Natural killer cell (primary cell): Measurements from ENCODE around the gene NBR1. TPM values are rescaled to one million over a fixed set of nuclear protein-coding genes. Genes with fewer than 3 reads are reported as not detected.
"Not testable (repeated sequence)": the region's sequence is repeated elsewhere in the genome, so short reads cannot be mapped to it uniquely, and the experiment has no call there.

Experiments used
- ATAC-seq, 3 donors: fragments of 150-1000 bp in 2 of 3; fragments of 200-7000 bp in 1 of 3; cut with Tn5 transposase; 1 replicate in 1 of 3; 2 replicates in 2 of 3; pipeline ENCODE4 v1.10.0; 2021; ENCODE audit warnings: mild to moderate bottlenecking in 2 of 3, moderate library complexity in 2 of 3
- DNase-seq, 2 donors: peaks; one replicate each; pipeline versions ENCODE4 v3.0.0 to v3.0.0-alpha.2; 2013 to 2021; ENCODE audit warnings: mixed read lengths in 1 of 2
- H3K27ac ChIP-seq: one replicate; pipeline ENCODE4 v1.5.1; 2013; ENCODE audit warnings: mild to moderate bottlenecking, low read length
- H3K27me3 ChIP-seq: one replicate; pipeline ENCODE4 v1.6.1; 2013; ENCODE audit warnings: low read length; ENCODE audit not compliant: control insufficient read depth, insufficient read depth
- H3K36me3 ChIP-seq: one replicate; pipeline ENCODE4 v1.6.1; 2013; ENCODE audit warnings: low read length; ENCODE audit not compliant: control insufficient read depth, insufficient read depth
- H3K4me1 ChIP-seq: one replicate; pipeline ENCODE4 v1.6.1; 2013; ENCODE audit warnings: low read length; ENCODE audit not compliant: control insufficient read depth, insufficient read depth
- H3K4me3 ChIP-seq: one replicate; pipeline ENCODE4 v1.5.1; 2013; ENCODE audit warnings: low read length
- H3K9me3 ChIP-seq: one replicate; pipeline ENCODE4 v1.6.1; 2013; ENCODE audit warnings: low read length; ENCODE audit not compliant: control insufficient read depth, insufficient read depth
- H3K27ac Mint-ChIP-seq, 2 donors: one replicate each; pipeline ENCODE4 v1.8.0; 2022; ENCODE audit warnings: mild to moderate bottlenecking in 2 of 2, mixed read lengths in 2 of 2, moderate library complexity in 1 of 2
- H3K27me3 Mint-ChIP-seq, 2 donors: one replicate each; pipeline ENCODE4 v1.8.0; 2022; ENCODE audit warnings: low read depth in 2 of 2, mixed read lengths in 2 of 2
- H3K36me3 Mint-ChIP-seq: one replicate; pipeline ENCODE4 v1.8.0; 2022; ENCODE audit warnings: mixed read lengths
- H3K4me1 Mint-ChIP-seq, 2 donors: one replicate each; pipeline ENCODE4 v1.8.0; 2022; ENCODE audit warnings: mixed read lengths in 2 of 2
- H3K4me3 Mint-ChIP-seq: one replicate; pipeline ENCODE4 v1.8.0; 2022; ENCODE audit warnings: mild to moderate bottlenecking, moderate library complexity, mixed read lengths
- H3K9me3 Mint-ChIP-seq, 2 donors: one replicate each; pipeline ENCODE4 v1.8.0; 2022; ENCODE audit warnings: mixed read lengths in 2 of 2
- CTCF ChIP-seq: fragments of 200-600 bp; IDR thresholded peaks from one replicate; pipeline ENCODE4 v1.8.0; 2022; ENCODE audit warnings: antibody characterized with exemption
- WGBS: methylation state at CpG from one replicate; pipeline ENCODE4 v1.1.7; 2013; ENCODE audit warnings: missing lambda C conversion rate; ENCODE audit not compliant: insufficient coverage; 5-methylcytosine and 5-hydroxymethylcytosine counted together
- intact Hi-C: fragments of 100-400 bp; cut with micrococcal nuclease; formaldehyde crosslinking; loops from one replicate; pipeline ENCODE4 v1.14.2; 2022
- total RNA-seq, 4 donors: library from RNA; stranded (reverse); fragments of 120-200 nt in 1 of 4; gene quantifications; one replicate each; pipeline versions ENCODE4 v1.2.3 to v1.2.4, GENCODE V29; 2013 to 2022

The NBR1 gene
- total RNA-seq, 3 donors from 2014 or later (not counting 1 experiment from before 2014, with no cell fraction given), result 63.3 to 74.8 (median 67.0) TPM

DNA sequence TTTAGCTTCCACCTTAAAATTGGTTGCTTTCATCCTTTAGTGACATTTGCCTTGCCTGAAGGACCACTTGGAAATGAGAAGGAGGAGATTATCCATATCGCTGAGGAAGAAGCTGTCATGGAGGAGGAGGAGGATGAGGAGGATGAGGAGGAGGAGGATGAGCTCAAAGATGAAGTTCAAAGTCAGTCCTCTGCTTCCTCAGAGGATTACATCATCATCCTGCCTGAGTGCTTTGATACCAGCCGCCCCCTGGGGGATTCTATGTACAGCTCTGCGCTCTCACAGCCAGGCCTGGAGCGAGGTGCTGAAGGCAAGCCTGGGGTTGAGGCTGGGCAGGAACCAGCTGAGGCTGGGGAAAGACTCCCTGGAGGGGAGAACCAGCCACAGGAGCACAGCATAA is 29.1 kb downstream of the NBR1 start:
- Histone ChIP-seq H3K9me3 (no peaks in the 10 kb centered on the region), H3K4me1 (no peaks in the 10 kb centered on the region), H3K27ac (no peak overlapping the region), H3K27me3 (no peaks in the 10 kb centered on the region), H3K36me3 (peaks cover 65% of the 10 kb centered on the region), H3K4me3 (no peak overlapping the region)
- TF ChIP-seq CTCF, result no peak
- H3K4me1 Mint-ChIP-seq, result peaks cover 0 to under 1% of the 10 kb centered on the region in 2 donors
- intact Hi-C loops, result loop anchor here (10.0 kb wide), 1 partner anchor 175 kb away; the partner anchor contains the start of genes RND2 and VAT1
- no peak overlapping the region for H3K4me3 Mint-ChIP-seq
- 91% methylated on average over 4 of the region's 4 CpGs for WGBS
- no peaks in the 10 kb centered on the region for H3K9me3 Mint-ChIP-seq
- ATAC-seq, result no peak
- no peak overlapping the region for H3K27ac Mint-ChIP-seq
- H3K27me3 Mint-ChIP-seq, result no peaks in the 10 kb centered on the region
- H3K36me3 Mint-ChIP-seq, result peaks cover 11% of the 10 kb centered on the region
- no peak for DNase-seq

- peaks cover 58% of the 10 kb centered on the region for H3K36me3 ChIP-seq
- H3K4me3 ChIP-seq, H3K4me1 ChIP-seq, H3K36me3 Mint-ChIP-seq, H3K9me3 ChIP-seq, H3K27me3 ChIP-seq, ATAC-seq, H3K4me1 Mint-ChIP-seq, H3K27ac Mint-ChIP-seq, H3K27ac ChIP-seq, H3K27me3 Mint-ChIP-seq, DNase-seq, H3K9me3 Mint-ChIP-seq, H3K4me3 Mint-ChIP-seq: not testable (repeated sequence)
- intact Hi-C loops, result loop anchor here (10.0 kb wide), 1 partner anchor 178 kb away; the partner anchor contains the start of genes RND2 and VAT1
- WGBS, result 100% methylated on average over 3 of the region's 3 CpGs
These were observed 32.0 kb downstream of the NBR1 start for GRCh38 chr17:43203013-43203412.

- intact Hi-C loops, result loop anchor here (5.0 kb wide), 2 partner anchors 38 to 127 kb away; partner anchors contain the start of gene NBR1
- Histone ChIP-seq H3K9me3 (no peaks in the 10 kb centered on the region), H3K27ac (peak overlapping the region; percentile 86), H3K36me3 (peaks cover 19% of the 10 kb centered on the region), H3K4me1 (peaks cover 21% of the 10 kb centered on the region), H3K27me3 (no peaks in the 10 kb centered on the region), H3K4me3 (peak overlapping the region; percentile 72)
- peaks cover 6% of the 10 kb centered on the region for H3K36me3 Mint-ChIP-seq
- no peaks in the 10 kb centered on the region for H3K9me3 Mint-ChIP-seq
- H3K4me1 Mint-ChIP-seq, result peaks cover 22 to 30% of the 10 kb centered on the region in 2 donors
- peak overlapping the region; percentile 96 for H3K4me3 Mint-ChIP-seq
- H3K27me3 Mint-ChIP-seq, result no peaks in the 10 kb centered on the region
- DNase-seq (no peak), ATAC-seq (no peak)
- H3K27ac Mint-ChIP-seq, result peak overlapping the region; percentile 95 to 97
- WGBS, result 96% methylated on average over 2 of the region's 3 CpGs
- no peak for TF ChIP-seq CTCF
These were observed 39.6 kb downstream of the NBR1 start for GRCh38 chr17:43210576-43210975.

- DNase-seq (no peak), ATAC-seq (no peak)
- Mint-ChIP-seq H3K36me3 (peaks cover 6% of the 10 kb centered on the region), H3K9me3 (no peaks in the 10 kb centered on the region), H3K4me1 (peaks cover 22 to 34% of the 10 kb centered on the region in 2 donors), H3K27ac (peak overlapping the region; percentile 95 to 97), H3K4me3 (peak overlapping the region; percentile 96), H3K27me3 (no peaks in the 10 kb centered on the region)
- Histone ChIP-seq H3K27me3 (no peaks in the 10 kb centered on the region), H3K4me3 (peak overlapping the region; percentile 72), H3K27ac (peak overlapping the region; percentile 86), H3K36me3 (peaks cover 24% of the 10 kb centered on the region), H3K4me1 (peaks cover 21% of the 10 kb centered on the region), H3K9me3 (no peaks in the 10 kb centered on the region)
- WGBS, result 9% methylated on average over 2 of the region's 2 CpGs
- intact Hi-C loops, result loop anchor here (5.0 kb wide), 2 partner anchors 39 to 126 kb away; partner anchors contain the start of gene NBR1
- TF ChIP-seq CTCF, result no peak
These were observed 40.1 kb downstream of the NBR1 start for GRCh38 chr17:43211123-43211479.
